ENCODE data around the gene AGFG2. TPM values are rescaled to one million over a fixed set of nuclear protein-coding genes. Genes with fewer than 3 reads are reported as not detected.

AGFG2 gene
- polyA plus RNA-seq, 2 donors: 15.8 to 37.9 TPM

- Histone ChIP-seq H3K27ac (ENCODE audit: low read depth in 2 of 2, low read length in 1 of 2) (peak overlapping the region; percentile 85 to 99), H3K36me3 (ENCODE audit: control insufficient read depth in 2 of 2, insufficient read depth in 2 of 2, low read length in 1 of 2) (peaks cover 0 to 49% of the 10 kb centered on the region in 2 donors), H3K27me3 (ENCODE audit: control insufficient read depth in 1 of 2, insufficient read depth in 2 of 2, low read length in 2 of 2) (no peaks in the 10 kb centered on the region), H3K4me3 (ENCODE audit: low read depth in 1 of 2, low read length in 2 of 2) (peak overlapping the region; percentile 17 to 18), H3K9me3 (ENCODE audit: control insufficient read depth in 2 of 2, insufficient read depth in 1 of 2, low read depth in 1 of 2, low read length in 1 of 2) (no peaks in the 10 kb centered on the region), H3K4me1 (ENCODE audit: control insufficient read depth in 2 of 2, insufficient read depth in 2 of 2, low read length in 1 of 2) (peaks cover 14 to 36% of the 10 kb centered on the region in 2 donors)
- 61 to 63% methylated on average over 20 of the region's 20 CpGs for WGBS, 2 donors
Observed at GRCh38 chr7:100582041-100582579, 43.1 kb downstream of the AGFG2 start.

- H3K27me3 ChIP-seq (ENCODE audit: control insufficient read depth in 1 of 2, insufficient read depth in 2 of 2, low read length in 2 of 2): no peaks in the 10 kb centered on the region
- H3K4me1 ChIP-seq (ENCODE audit: control insufficient read depth in 2 of 2, insufficient read depth in 2 of 2, low read length in 1 of 2): peaks cover 14 to 36% of the 10 kb centered on the region in 2 donors
- peak overlapping the region; percentile 17 to 18 for H3K4me3 ChIP-seq (ENCODE audit: low read depth in 1 of 2, low read length in 2 of 2)
- peaks cover 0 to 44% of the 10 kb centered on the region in 2 donors for H3K36me3 ChIP-seq (ENCODE audit: control insufficient read depth in 2 of 2, insufficient read depth in 2 of 2, low read length in 1 of 2)
- H3K9me3 ChIP-seq (ENCODE audit: control insufficient read depth in 2 of 2, insufficient read depth in 1 of 2, low read depth in 1 of 2, low read length in 1 of 2): no peaks in the 10 kb centered on the region
- H3K27ac ChIP-seq (ENCODE audit: low read depth in 2 of 2, low read length in 1 of 2): peak overlapping the region; percentile 85 to 99
- WGBS, 2 donors: 62 to 70% methylated on average over 11 of the region's 11 CpGs
Observed at GRCh38 chr7:100582650-100583049, 43.6 kb downstream of the AGFG2 start.

GRCh38 chr7:100583132-100584053, 44.4 kb downstream of the AGFG2 start:
- Histone ChIP-seq H3K4me3 (ENCODE audit: low read depth in 1 of 2, low read length in 2 of 2) (peak overlapping the region; percentile 36 to 77), H3K27ac (ENCODE audit: low read depth in 2 of 2, low read length in 1 of 2) (peak overlapping the region; percentile 85 to 99), H3K36me3 (ENCODE audit: control insufficient read depth in 2 of 2, insufficient read depth in 2 of 2, low read length in 1 of 2) (peaks cover 0 to 36% of the 10 kb centered on the region in 2 donors), H3K4me1 (ENCODE audit: control insufficient read depth in 2 of 2, insufficient read depth in 2 of 2, low read length in 1 of 2) (peaks cover 14 to 36% of the 10 kb centered on the region in 2 donors), H3K27me3 (ENCODE audit: control insufficient read depth in 1 of 2, insufficient read depth in 2 of 2, low read length in 2 of 2) (no peaks in the 10 kb centered on the region), H3K9me3 (ENCODE audit: control insufficient read depth in 2 of 2, insufficient read depth in 1 of 2, low read depth in 1 of 2, low read length in 1 of 2) (no peaks in the 10 kb centered on the region)
- 32 to 38% methylated on average over 23 of the region's 23 CpGs for WGBS, 2 donors

- WGBS, 2 donors: 32 to 38% methylated on average over 15 of the region's 15 CpGs
- Histone ChIP-seq H3K27me3 (ENCODE audit: control insufficient read depth in 1 of 2, insufficient read depth in 2 of 2, low read length in 2 of 2) (no peaks in the 10 kb centered on the region), H3K4me1 (ENCODE audit: control insufficient read depth in 2 of 2, insufficient read depth in 2 of 2, low read length in 1 of 2) (peaks cover 14 to 36% of the 10 kb centered on the region in 2 donors), H3K9me3 (ENCODE audit: control insufficient read depth in 2 of 2, insufficient read depth in 1 of 2, low read depth in 1 of 2, low read length in 1 of 2) (no peaks in the 10 kb centered on the region), H3K36me3 (ENCODE audit: control insufficient read depth in 2 of 2, insufficient read depth in 2 of 2, low read length in 1 of 2) (peaks cover 0 to 29% of the 10 kb centered on the region in 2 donors), H3K27ac (ENCODE audit: low read depth in 2 of 2, low read length in 1 of 2) (peak overlapping the region; percentile 99), H3K4me3 (ENCODE audit: low read depth in 1 of 2, low read length in 2 of 2) (peak overlapping the region; percentile 77 to 78)
Observed at GRCh38 chr7:100584054-100584682, 45.2 kb downstream of the AGFG2 start.

- Histone ChIP-seq H3K27ac (ENCODE audit: low read depth in 2 of 2, low read length in 1 of 2) (peak overlapping the region; percentile 99), H3K4me1 (ENCODE audit: control insufficient read depth in 2 of 2, insufficient read depth in 2 of 2, low read length in 1 of 2) (peaks cover 14 to 36% of the 10 kb centered on the region in 2 donors)
- 2 to 4% methylated on average over 20 of the region's 20 CpGs for WGBS, 2 donors
Observed at GRCh38 chr7:100584683-100585510, 45.9 kb downstream of the AGFG2 start.

DNA sequence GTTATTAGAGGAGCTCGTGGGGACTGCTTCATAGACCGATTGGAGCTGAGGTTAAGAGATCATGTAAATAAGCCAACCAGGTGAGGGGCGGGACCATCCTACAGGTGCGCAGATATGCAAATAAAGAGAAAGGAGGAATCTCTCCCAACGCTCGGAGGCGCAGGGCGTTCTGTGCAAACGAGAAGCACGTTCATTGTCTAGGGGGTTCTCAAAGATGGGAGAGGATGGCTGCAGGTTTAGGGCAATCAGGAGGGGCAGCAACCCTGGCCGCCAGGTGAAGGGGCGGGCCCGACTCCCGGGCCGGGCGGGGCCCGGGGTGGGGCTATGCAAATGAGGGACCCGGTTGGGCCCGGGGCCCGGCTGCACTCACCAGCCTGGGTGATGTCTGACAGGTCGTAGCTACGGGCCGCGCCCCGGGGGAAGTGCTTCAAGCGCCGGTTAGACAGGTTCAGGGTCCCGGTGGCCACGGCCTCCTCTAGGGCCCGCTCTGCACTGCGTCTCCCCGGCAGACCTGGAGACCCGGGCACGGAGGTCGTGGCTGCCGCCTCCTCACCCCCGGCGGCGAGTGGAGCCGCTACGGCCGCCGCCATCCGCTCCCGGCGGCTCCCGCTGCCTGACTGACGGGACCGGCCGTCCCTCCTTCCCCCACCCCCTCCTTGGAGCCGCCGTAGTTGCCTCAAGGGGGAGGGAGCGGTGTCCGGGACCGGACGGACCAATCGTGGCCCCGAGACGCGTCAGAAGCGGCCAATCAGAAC, 46.7 kb downstream of the AGFG2 start, which contains the start of gene LRCH4:
Gene LRCH4, minus strand, starts transcription at position 619 of the 755 bp plus-strand sequence. Its CDS starts 29 bp downstream, at position 590.
- H3K9me3 ChIP-seq (ENCODE audit: control insufficient read depth in 2 of 2, insufficient read depth in 1 of 2, low read depth in 1 of 2, low read length in 1 of 2): no peaks in the 10 kb centered on the region
- peak within 1 kb of the TSS; percentile 99 for H3K27ac ChIP-seq (ENCODE audit: low read depth in 2 of 2, low read length in 1 of 2)
- peaks cover 0 to 17% of the 10 kb centered on the region in 2 donors for H3K36me3 ChIP-seq (ENCODE audit: control insufficient read depth in 2 of 2, insufficient read depth in 2 of 2, low read length in 1 of 2)
- WGBS, 2 donors: 0% methylated on average over 34 to 61 of the region's 61 CpGs
- no peaks in the 10 kb centered on the region for H3K27me3 ChIP-seq (ENCODE audit: control insufficient read depth in 1 of 2, insufficient read depth in 2 of 2, low read length in 2 of 2)
- peaks cover 14 to 34% of the 10 kb centered on the region in 2 donors for H3K4me1 ChIP-seq (ENCODE audit: control insufficient read depth in 2 of 2, insufficient read depth in 2 of 2, low read length in 1 of 2)
- H3K4me3 ChIP-seq (ENCODE audit: low read depth in 1 of 2, low read length in 2 of 2): peak within 1 kb of the TSS; percentile 77 to 78

More at GRCh38 chr7:100584683-100585510, 45.9 kb downstream of the AGFG2 start:
- no peaks in the 10 kb centered on the region for H3K9me3 ChIP-seq (ENCODE audit: control insufficient read depth in 2 of 2, insufficient read depth in 1 of 2, low read depth in 1 of 2, low read length in 1 of 2)
- no peaks in the 10 kb centered on the region for H3K27me3 ChIP-seq (ENCODE audit: control insufficient read depth in 1 of 2, insufficient read depth in 2 of 2, low read length in 2 of 2)
- peaks cover 0 to 25% of the 10 kb centered on the region in 2 donors for H3K36me3 ChIP-seq (ENCODE audit: control insufficient read depth in 2 of 2, insufficient read depth in 2 of 2, low read length in 1 of 2)
- H3K4me3 ChIP-seq (ENCODE audit: low read depth in 1 of 2, low read length in 2 of 2): peak overlapping the region; percentile 77 to 78

DNA sequence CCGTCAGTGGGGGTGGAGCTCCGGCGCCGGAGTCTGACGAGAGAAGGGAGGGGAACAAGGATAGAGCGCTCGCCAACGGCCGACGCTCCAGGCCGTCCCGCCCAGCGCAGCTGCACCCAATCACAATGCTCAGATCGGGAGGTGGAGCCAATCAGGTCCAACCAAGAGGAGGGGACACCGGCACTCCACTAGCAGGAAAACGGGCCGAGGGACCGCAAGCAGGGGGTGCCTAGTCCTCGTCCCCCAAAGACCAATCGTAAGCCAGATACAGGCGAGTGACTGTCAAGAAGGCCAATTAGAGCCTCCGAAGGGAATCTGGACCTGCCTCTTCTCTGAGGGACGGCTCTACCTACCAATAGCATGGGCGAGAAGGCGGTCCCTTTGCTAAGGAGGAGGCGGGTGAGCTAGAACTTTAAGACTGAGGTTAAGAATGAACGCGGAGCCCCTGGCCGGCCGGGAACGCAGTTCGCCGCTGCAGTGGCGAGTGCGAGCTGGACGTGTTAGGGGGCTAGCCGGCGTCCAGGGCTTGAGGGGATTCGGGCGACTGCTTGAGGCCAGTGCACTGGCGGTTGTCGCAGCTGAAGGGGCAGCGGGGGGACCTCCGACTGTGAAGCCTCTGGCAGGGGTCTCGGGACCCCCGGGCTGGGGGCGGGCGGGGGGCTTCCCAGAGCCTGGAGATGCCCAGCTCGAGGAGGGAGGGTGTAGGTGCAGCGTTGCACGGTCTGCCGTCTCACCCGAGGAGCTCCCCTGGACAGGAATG, 47.4 kb downstream of the AGFG2 start, which contains the start of gene FBXO24:
Gene FBXO24, plus strand, starts transcription at position 63 of the 760 bp plus-strand sequence. Its CDS starts 298 bp downstream, at position 361.
- Histone ChIP-seq H3K27me3 (ENCODE audit: control insufficient read depth in 1 of 2, insufficient read depth in 2 of 2, low read length in 2 of 2) (no peaks in the 10 kb centered on the region), H3K9me3 (ENCODE audit: control insufficient read depth in 2 of 2, insufficient read depth in 1 of 2, low read depth in 1 of 2, low read length in 1 of 2) (no peaks in the 10 kb centered on the region), H3K4me3 (ENCODE audit: low read depth in 1 of 2, low read length in 2 of 2) (peak within 1 kb of the TSS; percentile 77 to 78), H3K27ac (ENCODE audit: low read depth in 2 of 2, low read length in 1 of 2) (peak within 1 kb of the TSS; percentile 99), H3K4me1 (ENCODE audit: control insufficient read depth in 2 of 2, insufficient read depth in 2 of 2, low read length in 1 of 2) (peaks cover 14 to 32% of the 10 kb centered on the region in 2 donors), H3K36me3 (ENCODE audit: control insufficient read depth in 2 of 2, insufficient read depth in 2 of 2, low read length in 1 of 2) (peaks cover 0 to 11% of the 10 kb centered on the region in 2 donors)
- 0% methylated on average over 52 to 53 of the region's 53 CpGs for WGBS, 2 donors

- peaks cover 0 to 2% of the 10 kb centered on the region in 2 donors for H3K36me3 ChIP-seq (ENCODE audit: control insufficient read depth in 2 of 2, insufficient read depth in 2 of 2, low read length in 1 of 2)
- WGBS, 2 donors: 68 to 83% methylated on average over 1 of the region's 1 CpG
- no peaks in the 10 kb centered on the region for H3K9me3 ChIP-seq (ENCODE audit: control insufficient read depth in 2 of 2, insufficient read depth in 1 of 2, low read depth in 1 of 2, low read length in 1 of 2)
- H3K27me3 ChIP-seq (ENCODE audit: control insufficient read depth in 1 of 2, insufficient read depth in 2 of 2, low read length in 2 of 2): no peaks in the 10 kb centered on the region
- no peak overlapping the region for H3K4me3 ChIP-seq (ENCODE audit: low read depth in 1 of 2, low read length in 2 of 2)
- peaks cover 4 to 15% of the 10 kb centered on the region in 2 donors for H3K4me1 ChIP-seq (ENCODE audit: control insufficient read depth in 2 of 2, insufficient read depth in 2 of 2, low read length in 1 of 2)
- no peak overlapping the region for H3K27ac ChIP-seq (ENCODE audit: low read depth in 2 of 2, low read length in 1 of 2)
Observed at GRCh38 chr7:100588438-100588837, 49.4 kb downstream of the AGFG2 start.

Data from esophagus (tissue), 2 donors.